Right atrium auricular region (tissue), 2 donors: ENCODE measurements around the gene HTRA2. TPM values are rescaled to one million over a fixed set of nuclear protein-coding genes. Genes with fewer than 3 reads are reported as not detected.

ENCODE experiments used
- DNase-seq: peaks from one replicate; pipeline ENCODE4 v3.0.0-alpha.2; 2019; ENCODE audit warnings: low spot score
- H3K27ac ChIP-seq, 2 donors: fragments of 200-600 bp; sonication (generic); 1 replicate in 1 of 2; 2 replicates in 1 of 2; pipeline ENCODE4 v1.5.1; 2016 to 2019
- H3K27me3 ChIP-seq, 2 donors: fragments of 200-600 bp; sonication (generic); one replicate each; pipeline versions ENCODE4 v1.5.1 to v1.6.0; 2017 to 2019
- H3K36me3 ChIP-seq: fragments of 200-600 bp; sonication (generic); one replicate; pipeline ENCODE4 v1.5.1; 2016
- H3K4me1 ChIP-seq, 2 donors: fragments of 200-600 bp; sonication (generic); one replicate each; pipeline versions ENCODE4 v1.5.1 to v1.6.0; 2017 to 2019
- H3K4me3 ChIP-seq, 2 donors: fragments of 200-600 bp; sonication (generic); 1 replicate in 1 of 2; 2 replicates in 1 of 2; pipeline ENCODE4 v1.5.1; 2017 to 2019; ENCODE audit warnings: mild to moderate bottlenecking in 1 of 2, moderate library complexity in 1 of 2
- H3K9me3 ChIP-seq, 2 donors: fragments of 200-600 bp; sonication (generic); one replicate each; pipeline ENCODE4 v1.5.1; 2019
- total RNA-seq, 2 donors: library from RNA; depleted of rRNA; stranded (reverse); fragments of >200 nt; gene quantifications; one replicate each; pipeline ENCODE4 v1.1.0, GENCODE V29; 2016
- TF ChIP-seq, protein P1 (sequence below), 2 donors: fragments of 200-600 bp; sonication (generic); IDR thresholded peaks; one replicate each; pipeline ENCODE4 v1.5.1; 2019; ENCODE audit warnings: antibody characterized with exemption in 2 of 2

The HTRA2 gene
- total RNA-seq, 2 donors from 2014 or later: 16.0 to 27.3 TPM

DNA sequence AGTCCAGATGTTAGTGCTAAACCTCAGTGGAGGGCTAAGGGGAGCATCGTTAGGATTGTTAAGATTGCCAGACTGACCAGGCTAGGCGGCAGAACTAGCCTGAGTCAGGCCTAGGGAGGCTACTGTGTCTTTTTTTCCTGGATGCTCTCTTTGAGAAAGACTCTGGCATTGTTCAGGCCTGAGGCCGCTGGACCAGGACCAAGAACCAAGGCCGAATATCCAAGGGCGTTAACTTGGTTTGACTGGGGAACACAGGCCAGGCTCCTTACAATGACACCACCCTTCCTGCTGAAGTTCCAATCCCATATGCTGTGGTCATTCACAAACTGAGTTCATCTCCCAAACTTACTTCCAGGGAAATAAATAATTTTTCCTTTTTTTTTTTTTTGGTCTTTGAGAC is 10.6 kb downstream of the HTRA2 start:
- DNase-seq: peak; percentile 90
- H3K4me1 ChIP-seq: no peaks in the 10 kb centered on the region
- H3K27ac ChIP-seq: peak overlapping the region; percentile 46 to 71
- H3K27me3 ChIP-seq: no peaks in the 10 kb centered on the region
- no peaks in the 10 kb centered on the region for H3K36me3 ChIP-seq
- no peaks in the 10 kb centered on the region for H3K9me3 ChIP-seq
- TF ChIP-seq, protein P1, sequence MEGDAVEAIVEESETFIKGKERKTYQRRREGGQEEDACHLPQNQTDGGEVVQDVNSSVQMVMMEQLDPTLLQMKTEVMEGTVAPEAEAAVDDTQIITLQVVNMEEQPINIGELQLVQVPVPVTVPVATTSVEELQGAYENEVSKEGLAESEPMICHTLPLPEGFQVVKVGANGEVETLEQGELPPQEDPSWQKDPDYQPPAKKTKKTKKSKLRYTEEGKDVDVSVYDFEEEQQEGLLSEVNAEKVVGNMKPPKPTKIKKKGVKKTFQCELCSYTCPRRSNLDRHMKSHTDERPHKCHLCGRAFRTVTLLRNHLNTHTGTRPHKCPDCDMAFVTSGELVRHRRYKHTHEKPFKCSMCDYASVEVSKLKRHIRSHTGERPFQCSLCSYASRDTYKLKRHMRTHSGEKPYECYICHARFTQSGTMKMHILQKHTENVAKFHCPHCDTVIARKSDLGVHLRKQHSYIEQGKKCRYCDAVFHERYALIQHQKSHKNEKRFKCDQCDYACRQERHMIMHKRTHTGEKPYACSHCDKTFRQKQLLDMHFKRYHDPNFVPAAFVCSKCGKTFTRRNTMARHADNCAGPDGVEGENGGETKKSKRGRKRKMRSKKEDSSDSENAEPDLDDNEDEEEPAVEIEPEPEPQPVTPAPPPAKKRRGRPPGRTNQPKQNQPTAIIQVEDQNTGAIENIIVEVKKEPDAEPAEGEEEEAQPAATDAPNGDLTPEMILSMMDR (IDR thresholded peaks at IDR 0.05): no peak
- no peak overlapping the region for H3K4me3 ChIP-seq

DNA sequence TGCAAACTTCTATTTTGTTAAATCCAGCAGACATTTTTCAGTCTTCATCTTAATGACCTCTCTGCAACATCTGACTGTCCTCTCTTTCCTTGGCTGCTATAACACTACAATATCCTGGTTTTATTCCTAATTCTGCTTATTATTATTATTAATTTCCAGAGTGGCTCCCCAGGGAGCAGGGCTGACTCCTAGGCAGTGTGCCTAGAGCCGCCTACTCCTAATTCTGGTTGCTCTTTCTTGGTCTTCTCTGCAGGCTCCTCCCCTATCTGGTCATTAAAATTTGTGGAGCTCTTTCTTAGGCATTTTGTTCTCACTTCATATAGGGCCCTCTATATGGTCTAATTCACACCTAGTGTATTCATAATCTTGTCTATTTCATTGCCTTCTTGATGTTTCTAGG is 13.2 kb downstream of the HTRA2 start:
- Histone ChIP-seq H3K27me3 (no peaks in the 10 kb centered on the region), H3K4me3 (no peak overlapping the region), H3K36me3 (no peaks in the 10 kb centered on the region), H3K4me1 (no peaks in the 10 kb centered on the region), H3K9me3 (no peaks in the 10 kb centered on the region), H3K27ac (no peak overlapping the region)
- TF ChIP-seq, protein P1 (IDR thresholded peaks at IDR 0.05): no peak
- no peak for DNase-seq

DNA sequence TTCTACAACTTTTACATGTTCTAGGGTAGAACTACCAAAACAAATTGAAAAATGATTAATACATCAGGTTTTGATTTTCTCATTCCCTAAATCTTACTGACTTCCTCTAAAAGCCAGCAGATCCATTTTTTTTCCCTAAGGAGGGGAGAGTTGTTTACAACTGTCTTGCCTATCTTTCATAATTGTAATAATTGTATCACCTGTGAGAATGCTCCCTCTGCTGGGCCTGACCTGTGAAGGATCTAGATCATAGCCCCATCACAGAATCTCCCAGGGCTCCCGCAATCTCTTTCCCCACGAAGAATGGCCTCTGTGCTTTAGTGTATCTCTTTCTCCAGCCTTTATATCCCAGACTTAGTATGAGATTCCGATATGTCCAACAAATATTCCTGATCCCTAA is 14.9 kb downstream of the HTRA2 start:
- no peak for DNase-seq
- H3K27ac ChIP-seq: no peak overlapping the region
- H3K9me3 ChIP-seq: no peaks in the 10 kb centered on the region
- H3K4me1 ChIP-seq: peaks cover 0 to 14% of the 10 kb centered on the region in 2 donors
- H3K36me3 ChIP-seq: no peaks in the 10 kb centered on the region
- H3K27me3 ChIP-seq: no peaks in the 10 kb centered on the region
- H3K4me3 ChIP-seq: no peak overlapping the region
- TF ChIP-seq, protein P1 (IDR thresholded peaks at IDR 0.05): no peak

DNA sequence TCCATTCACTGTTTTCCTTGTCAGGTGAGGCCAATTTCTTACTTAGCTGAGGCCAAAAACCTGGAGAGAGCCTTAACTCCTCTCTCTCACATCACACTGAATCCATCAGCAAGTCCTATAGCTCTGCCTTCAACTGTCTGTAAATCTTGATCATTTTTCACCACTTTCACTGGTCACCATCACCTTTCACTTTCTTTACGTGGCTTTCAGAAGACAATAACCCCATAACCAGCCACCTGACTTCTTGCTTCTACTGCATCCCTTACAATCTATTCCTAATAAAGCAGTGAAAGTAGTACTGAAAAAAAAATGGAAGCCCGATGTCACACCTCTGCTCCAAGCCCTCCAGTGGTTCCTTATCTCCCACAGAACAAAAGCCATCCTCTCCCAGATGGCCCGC is 16.3 kb downstream of the HTRA2 start:
- H3K27ac ChIP-seq: no peak overlapping the region
- H3K4me3 ChIP-seq: no peak overlapping the region
- no peaks in the 10 kb centered on the region for H3K36me3 ChIP-seq
- no peak for DNase-seq
- no peaks in the 10 kb centered on the region for H3K9me3 ChIP-seq
- H3K4me1 ChIP-seq: peaks cover 0 to 17% of the 10 kb centered on the region in 2 donors
- TF ChIP-seq, protein P1 (IDR thresholded peaks at IDR 0.05): no peak
- no peaks in the 10 kb centered on the region for H3K27me3 ChIP-seq

DNA sequence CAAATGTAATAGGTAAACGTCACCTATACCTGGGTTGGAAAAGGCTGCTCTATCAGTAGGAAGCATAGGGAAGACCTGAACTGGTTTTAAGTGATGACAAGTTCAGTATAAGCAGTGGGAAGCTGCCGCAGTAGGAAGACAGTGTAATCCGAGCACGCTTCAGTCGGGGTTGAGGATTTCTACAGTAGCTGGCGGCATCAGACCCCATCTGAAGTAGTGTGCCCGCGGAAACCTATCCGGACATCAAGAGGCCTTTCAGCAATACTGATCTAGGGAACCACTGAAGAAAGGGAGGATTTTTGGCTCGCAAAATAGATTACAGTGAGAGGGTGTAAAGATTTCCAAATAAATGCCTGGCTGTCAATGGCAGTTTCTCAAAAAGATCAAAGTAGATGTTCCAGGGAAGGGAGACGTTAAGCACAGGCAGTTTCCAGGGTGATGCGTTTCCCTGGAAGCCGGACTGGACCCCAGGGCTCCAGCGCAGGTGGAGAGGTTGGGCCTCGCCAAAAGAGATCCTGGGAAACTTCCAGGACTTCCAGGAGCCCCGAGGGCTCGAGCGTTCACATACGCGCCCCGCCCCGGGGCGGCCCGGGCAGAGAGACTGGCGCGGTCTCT is 18.7 kb downstream of the HTRA2 start:
- H3K4me1 ChIP-seq: peaks cover 0 to 23% of the 10 kb centered on the region in 2 donors

More for the DNA sequence above, 18.7 kb downstream of the HTRA2 start:
- Histone ChIP-seq H3K27ac (peak overlapping the region; percentile 72 to 76), H3K9me3 (no peaks in the 10 kb centered on the region), H3K36me3 (no peaks in the 10 kb centered on the region), H3K4me3 (peak overlapping the region; percentile 31 to 64), H3K27me3 (no peaks in the 10 kb centered on the region)
- no peak for DNase-seq
- TF ChIP-seq, protein P1 (IDR thresholded peaks at IDR 0.05): no peak
